NCI-H345 treated with DMSO at 0.1 percent for 48 hours (cell line): ENCODE data around the gene GIMAP4.
"Not testable (repeated sequence)": the region's sequence is repeated elsewhere in the genome, so short reads cannot be mapped to it uniquely, and the experiment has no call there.

Experiments used
- DNase-seq: peaks from one replicate; lab custom pipeline; 2025; ENCODE audit not compliant: unreplicated experiment; lab: John Stamatoyannopoulos, UW

GIMAP4 gene

GRCh38 chr7:150567169-150567568 lies at the start of gene GIMAP4:
TSS of gene GIMAP4 (plus strand) at chr7:150567390. CDS start at chr7:150569902, 2,512 bp downstream.
- no peak for DNase-seq

DNA sequence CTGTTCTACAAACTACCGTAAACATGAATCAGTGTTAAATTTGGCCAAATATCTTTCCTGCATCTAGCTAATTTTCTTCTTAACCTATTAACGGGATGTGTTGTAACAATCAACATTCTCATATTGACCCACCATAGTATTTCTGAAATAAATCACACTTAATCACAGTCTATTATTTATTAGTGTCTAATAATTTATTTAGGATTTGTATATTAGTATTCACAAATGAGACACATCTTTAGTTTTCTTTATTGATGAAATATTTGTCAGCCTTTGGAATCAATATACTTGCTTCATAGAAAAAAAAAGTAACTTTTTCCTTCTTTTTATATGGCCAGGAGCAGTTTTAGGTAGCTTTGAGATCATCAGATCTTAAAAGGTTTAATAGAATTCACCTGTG lies 47.9 kb upstream of the GIMAP4 start:
- DNase-seq = no peak

DNA sequence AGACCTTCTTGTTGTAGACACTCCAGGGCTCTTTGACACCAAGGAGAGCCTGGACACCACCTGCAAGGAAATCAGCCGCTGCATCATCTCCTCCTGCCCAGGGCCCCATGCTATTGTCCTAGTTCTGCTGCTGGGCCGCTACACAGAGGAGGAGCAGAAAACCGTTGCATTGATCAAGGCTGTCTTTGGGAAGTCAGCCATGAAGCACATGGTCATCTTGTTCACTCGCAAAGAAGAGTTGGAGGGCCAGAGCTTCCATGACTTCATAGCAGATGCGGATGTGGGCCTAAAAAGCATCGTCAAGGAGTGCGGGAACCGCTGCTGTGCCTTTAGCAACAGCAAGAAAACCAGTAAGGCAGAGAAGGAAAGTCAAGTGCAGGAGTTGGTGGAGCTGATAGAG lies 47.0 kb upstream of the GIMAP4 start:
- no peak for DNase-seq

- DNase-seq = not testable (repeated sequence)
Observed at GRCh38 chr7:150522931-150523330, 44.3 kb upstream of the GIMAP4 start.

- DNase-seq = no peak
Observed at GRCh38 chr7:150524018-150524417, 43.2 kb upstream of the GIMAP4 start.

GRCh38 chr7:150531704-150532103 lies 35.5 kb upstream of the GIMAP4 start:
- DNase-seq = no peak

- DNase-seq = no peak
Observed at GRCh38 chr7:150538259-150538658, 28.9 kb upstream of the GIMAP4 start.

GRCh38 chr7:150553163-150553562 lies 14.0 kb upstream of the GIMAP4 start:
- no peak for DNase-seq

- DNase-seq = no peak
Observed at GRCh38 chr7:150556521-150557138, 10.6 kb upstream of the GIMAP4 start.

GRCh38 chr7:150560486-150560885 lies 6.7 kb upstream of the GIMAP4 start:
- DNase-seq = no peak

DNA sequence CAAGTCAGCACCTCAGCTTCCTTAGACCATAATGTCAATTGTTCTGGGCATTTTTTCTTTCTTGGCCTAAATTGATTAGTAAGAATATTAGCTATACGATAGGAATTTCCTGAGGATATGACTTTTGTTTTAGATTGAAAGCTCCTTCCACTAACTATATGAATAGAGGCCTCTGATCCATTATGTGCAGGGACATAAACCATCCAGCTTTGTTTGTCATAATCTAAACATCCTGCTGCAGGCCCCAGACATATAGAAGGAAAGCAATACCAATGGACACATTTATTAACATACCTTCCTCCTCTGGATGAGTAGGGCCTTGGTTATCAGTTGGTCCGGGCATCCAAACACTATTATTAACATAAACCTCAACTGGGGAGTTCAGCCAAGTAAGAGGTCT lies 4.3 kb upstream of the GIMAP4 start:
- DNase-seq = no peak

DNA sequence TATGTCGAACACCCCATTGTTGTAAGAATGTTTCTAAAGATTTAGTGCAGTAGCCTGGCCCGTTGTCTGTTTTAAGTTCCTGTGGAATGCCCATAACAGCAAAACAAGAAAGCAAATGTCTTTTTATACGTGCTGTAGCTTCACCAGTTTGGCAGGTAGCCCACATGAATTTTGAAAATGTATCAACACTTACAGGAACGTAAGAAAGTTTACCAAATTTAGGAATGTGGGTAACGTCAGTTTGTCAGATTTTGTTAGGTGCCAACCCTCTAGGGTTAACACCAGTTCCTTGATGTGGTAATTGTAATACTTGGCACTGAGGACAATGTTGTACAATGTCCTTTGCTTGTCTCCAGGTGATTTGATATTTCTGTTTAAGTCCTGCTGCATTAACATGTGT lies 3.2 kb upstream of the GIMAP4 start:
- no peak for DNase-seq

DNA sequence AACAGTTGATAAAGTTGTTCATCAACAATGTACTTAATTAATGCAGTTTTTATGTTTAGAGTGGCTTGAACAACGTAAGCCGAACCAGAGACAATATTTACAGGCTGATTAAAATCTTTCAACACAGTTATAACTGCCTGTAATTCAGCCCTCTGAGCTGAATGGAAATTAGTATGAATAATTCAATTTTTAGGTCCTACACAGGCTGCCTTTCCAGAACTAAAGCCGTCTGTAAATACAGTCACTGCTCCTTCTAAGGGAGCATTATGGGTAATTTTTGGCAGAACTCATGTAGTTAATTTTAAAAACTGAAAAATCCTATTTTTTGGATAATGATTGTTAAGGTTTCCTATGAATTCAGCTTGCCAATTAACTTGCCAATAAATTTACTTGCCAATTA lies 2.6 kb upstream of the GIMAP4 start:
- no peak for DNase-seq

DNA sequence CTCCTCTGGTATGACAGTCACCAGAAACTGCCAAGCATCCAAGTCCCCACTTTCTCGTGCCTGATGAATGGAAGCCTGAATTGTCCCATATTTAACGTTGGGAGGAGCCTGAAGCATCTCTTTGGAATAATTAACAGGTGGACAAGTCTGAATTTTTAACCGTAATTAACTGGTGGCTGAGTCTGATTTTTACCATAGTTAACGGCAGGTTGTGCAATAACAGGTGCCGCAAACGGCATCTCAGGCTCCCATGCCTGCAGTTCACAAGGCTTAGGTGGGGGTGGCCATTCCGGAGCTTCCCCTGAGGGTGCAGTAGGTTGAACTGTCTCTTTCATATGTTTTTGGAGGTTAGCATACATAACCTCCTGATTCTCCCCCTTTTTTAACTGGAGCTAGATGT lies 2.0 kb upstream of the GIMAP4 start:
- no peak for DNase-seq

- no peak for DNase-seq
Observed at GRCh38 chr7:150566123-150566522, 1.1 kb upstream of the GIMAP4 start.

GRCh38 chr7:150566572-150566971 lies 618 bp upstream of the GIMAP4 start:
- DNase-seq = no peak

GRCh38 chr7:150567871-150568301 lies 696 bp downstream of the GIMAP4 start:
- no peak for DNase-seq

DNA sequence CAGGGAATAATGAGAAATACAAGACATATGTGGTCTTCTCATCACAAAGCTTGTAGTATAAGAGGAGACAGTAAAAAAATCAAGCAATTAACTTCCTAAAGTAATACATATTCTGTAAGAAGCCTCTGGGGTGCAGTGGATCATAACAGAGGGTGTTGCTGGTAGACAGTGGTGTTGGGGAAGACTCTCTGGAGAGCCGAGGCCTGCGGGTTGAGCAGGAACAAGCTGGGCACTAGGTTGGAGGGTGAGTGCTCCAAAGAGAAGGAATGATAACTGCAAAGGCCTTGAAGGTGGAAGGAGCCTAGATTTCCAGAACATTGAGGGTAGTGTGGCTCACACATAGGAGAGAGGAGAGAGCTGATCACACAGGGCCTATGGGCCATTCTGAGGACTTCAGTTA lies 1.5 kb downstream of the GIMAP4 start:
- no peak for DNase-seq

DNA sequence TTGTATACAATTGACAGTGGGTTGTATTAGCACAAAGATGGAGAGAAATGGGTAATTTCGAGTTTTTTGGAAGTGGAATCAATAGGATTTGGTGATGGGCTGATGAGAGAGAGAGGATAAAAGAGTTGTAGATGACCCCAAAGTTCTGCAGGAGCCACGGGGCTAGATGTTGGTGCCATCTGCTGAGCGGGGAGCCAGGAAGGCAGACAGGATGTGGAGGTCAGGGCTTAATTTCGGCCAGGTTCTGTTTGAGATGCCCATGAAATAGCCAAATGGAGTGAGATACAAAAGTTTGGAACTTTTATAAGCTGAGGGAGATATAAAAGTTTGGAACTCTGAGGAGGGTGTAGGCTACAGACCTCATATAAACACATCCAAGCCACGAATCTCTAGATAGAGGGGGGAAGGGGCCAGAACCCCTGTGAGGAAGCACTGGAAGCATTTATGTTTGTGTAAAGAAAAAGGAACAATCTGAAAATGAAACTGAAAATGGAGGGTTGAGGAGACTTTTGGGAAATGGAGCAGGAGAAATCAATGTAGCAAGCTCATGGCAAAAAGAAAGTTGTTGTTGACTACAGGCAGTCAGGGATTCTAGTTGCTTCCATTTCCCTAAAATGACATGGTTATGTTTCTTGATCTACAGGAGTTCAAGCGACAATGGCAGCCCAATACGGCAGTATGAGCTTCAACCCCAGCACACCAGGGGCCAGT lies 2.2 kb downstream of the GIMAP4 start:
- DNase-seq = no peak

DNA sequence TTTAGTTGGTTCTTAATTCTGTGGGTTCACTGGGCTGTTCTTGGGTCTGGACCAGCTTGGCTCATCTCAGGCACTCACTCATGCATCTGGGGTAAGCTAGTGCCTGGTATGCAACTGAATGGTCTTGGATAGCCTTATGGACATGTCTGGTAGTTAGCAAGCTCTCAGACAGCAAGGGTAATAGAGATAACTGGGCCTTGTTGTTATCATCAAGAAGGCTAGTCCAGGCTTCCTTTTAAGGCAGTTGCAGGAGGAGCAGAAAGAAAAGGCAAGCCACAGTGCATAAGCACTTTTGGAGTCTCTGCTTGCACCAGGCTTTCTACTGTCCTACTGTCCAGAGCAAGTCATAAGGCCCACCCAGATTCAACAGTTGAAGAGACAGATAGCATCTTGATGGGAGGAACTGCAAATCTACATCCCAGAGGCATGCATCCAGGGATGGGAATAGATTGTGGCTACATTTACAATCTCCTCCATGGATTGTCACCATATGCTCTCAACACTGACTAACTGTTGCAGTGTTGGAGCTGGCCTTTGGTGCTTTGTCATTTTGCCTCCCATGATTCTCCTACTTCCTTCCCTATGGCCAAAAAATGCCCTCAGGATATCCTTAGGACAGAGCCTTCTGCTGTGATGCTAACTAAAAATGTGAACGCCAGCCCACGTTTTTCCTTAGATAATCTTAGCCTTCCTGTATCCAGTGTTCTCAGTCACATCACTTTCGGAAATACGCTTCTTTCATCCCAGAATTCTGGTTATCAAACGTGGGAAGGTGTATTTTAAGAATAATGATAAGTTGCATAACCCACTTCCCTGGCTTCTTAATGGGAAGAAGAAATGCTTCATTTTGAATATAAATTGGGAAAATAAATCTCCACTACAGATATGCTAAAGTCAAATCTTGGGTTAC lies 3.6 kb downstream of the GIMAP4 start:
- no peak for DNase-seq

DNA sequence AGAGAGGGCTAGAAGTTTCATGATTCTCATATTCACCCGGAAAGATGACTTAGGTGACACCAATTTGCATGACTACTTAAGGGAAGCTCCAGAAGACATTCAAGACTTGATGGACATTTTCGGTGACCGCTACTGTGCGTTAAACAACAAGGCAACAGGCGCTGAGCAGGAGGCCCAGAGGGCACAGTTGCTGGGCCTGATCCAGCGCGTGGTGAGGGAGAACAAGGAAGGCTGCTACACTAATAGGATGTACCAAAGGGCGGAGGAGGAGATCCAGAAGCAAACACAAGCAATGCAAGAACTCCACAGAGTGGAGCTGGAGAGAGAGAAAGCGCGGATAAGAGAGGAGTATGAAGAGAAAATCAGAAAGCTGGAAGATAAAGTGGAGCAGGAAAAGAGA lies 5.3 kb downstream of the GIMAP4 start:
- no peak for DNase-seq
